Retinal pigment epithelial cell (primary cell): ENCODE results near the gene FAXDC2.
"Not testable (repeated sequence)": the region's sequence is repeated elsewhere in the genome, so short reads cannot be mapped to it uniquely, and the experiment has no call there.

Source experiments
- DNase-seq: peaks from one replicate; pipeline ENCODE4 v3.0.0-alpha.2; 2010; ENCODE audit warnings: low read depth
- H3K4me3 ChIP-seq: 2 replicates; pipeline ENCODE4 v1.5.1; 2011; ENCODE audit warnings: mild to moderate bottlenecking, low read length, control low read depth, moderate library complexity
- CTCF ChIP-seq: conservative IDR thresholded peaks from 2 replicates; pipeline ENCODE4 v1.5.1; 2011; ENCODE audit warnings: low read depth, low read length, control low read depth, inconsistent platforms

Gene FAXDC2

DNA sequence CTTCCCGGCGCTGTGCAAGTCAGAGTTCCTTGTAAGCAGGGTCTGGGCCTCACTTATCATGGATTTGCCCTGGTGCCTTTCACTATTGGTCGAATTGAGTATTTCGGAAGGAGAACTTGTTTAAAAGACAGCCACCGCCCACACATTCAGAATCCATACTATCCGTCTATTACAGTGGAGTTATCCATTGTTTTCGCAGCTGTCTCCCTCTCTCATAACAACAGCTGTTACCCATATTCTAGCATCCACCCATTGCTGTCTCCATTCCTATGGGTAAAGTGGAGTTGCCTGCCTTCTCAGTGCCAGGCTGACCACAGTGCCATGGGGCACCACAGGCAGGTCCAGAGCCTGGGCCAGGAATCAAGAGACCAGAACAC lies 20.2 kb downstream of the FAXDC2 start:
- H3K4me3 ChIP-seq = no peak overlapping the region
- no peak for DNase-seq
- TF ChIP-seq CTCF = no peak

DNA sequence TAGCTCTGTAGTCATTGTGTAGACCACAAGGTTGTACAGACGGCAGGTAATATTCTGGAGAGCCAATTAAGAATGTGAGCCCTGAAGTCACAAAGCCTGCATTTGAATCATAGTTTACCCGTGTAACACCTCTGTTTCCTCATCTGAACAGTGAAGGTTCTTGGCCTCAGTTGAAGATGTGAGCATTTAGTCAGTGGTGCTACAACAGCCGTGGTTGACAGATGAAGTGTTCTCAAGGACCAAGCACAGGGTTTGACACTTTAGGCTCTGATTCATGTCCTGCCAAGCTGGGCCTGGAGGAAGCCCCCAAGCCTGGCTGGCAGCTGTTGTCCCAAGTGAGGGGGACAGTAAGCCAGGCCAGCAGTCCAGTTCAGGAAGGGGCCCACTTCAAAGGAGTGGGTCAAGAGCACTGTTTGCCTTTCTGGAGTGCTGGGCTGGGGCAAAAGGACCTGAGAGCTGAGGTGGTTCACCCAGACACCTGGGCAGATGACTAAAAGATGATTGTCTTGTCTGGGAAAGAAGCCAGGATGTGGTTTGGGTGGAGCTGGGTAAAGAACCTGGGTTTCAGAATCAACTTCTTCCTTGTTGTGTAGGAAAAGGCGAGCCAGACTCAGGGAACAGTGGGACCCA lies 20.7 kb downstream of the FAXDC2 start:
- H3K4me3 ChIP-seq = no peak overlapping the region
- TF ChIP-seq CTCF = no peak
- no peak for DNase-seq

- TF ChIP-seq CTCF = no peak
- DNase-seq = no peak
- no peak overlapping the region for H3K4me3 ChIP-seq
These were observed 21.2 kb downstream of the FAXDC2 start for GRCh38 chr5:154829181-154829588.

GRCh38 chr5:154824070-154824469 lies 26.3 kb downstream of the FAXDC2 start:
- H3K4me3 ChIP-seq = no peak overlapping the region
- no peak for TF ChIP-seq CTCF
- DNase-seq = no peak

DNA sequence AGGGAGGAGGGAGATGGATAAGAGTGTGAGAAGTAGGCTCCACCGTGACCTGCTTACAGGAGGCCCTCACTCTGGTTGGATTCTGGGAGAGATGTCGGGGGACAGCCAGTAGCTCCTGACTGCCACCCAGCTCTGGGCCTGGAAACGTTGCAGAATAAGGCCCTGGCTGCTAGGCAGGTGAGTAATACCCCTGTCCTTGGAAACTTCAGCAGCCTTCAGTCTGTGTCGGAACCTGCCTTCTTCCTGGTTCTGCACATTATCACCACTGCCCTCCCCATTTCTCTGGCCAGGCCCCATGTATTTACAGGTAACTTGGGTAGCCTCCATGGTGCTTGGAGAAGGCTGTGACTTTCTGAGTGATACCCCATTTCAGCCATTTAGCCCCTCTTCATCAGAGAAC lies 26.8 kb downstream of the FAXDC2 start:
- H3K4me3 ChIP-seq = no peak overlapping the region
- no peak for DNase-seq
- TF ChIP-seq CTCF = no peak

DNA sequence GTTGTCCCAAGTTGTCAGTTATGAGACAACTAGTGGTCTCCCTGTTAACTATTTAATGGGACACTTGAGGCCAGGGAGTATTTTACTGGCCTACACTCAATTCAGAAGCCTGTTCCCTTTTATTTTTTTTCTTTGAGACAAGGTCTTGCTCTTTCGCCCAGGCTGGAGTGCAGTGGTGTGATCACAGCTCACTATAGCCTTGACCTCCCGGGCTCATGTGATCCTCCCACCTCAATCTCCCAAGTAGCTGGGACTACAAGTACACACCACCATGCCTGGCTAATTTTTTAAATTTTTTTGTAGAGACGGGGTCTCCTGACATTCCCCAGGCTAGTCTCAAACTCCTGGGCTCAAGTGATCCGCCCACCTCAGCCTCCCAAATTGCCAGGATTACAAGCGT lies 27.5 kb downstream of the FAXDC2 start:
- DNase-seq, H3K4me3 ChIP-seq: not testable (repeated sequence)

- no peak overlapping the region for H3K4me3 ChIP-seq
- no peak for DNase-seq
- TF ChIP-seq CTCF = no peak
These were observed 30.0 kb downstream of the FAXDC2 start for GRCh38 chr5:154820383-154820782.

GRCh38 chr5:154819546-154819945 lies 30.9 kb downstream of the FAXDC2 start:
- no peak for DNase-seq
- no peak overlapping the region for H3K4me3 ChIP-seq
- no peak for TF ChIP-seq CTCF
